IMR-90 (cell line): ENCODE measurements around the gene PRKD1. TPM values are rescaled to one million over a fixed set of nuclear protein-coding genes. Genes with fewer than 3 reads are reported as not detected.

ENCODE experiments used
- ATAC-seq: fragments of 200-7000 bp; cut with Tn5 transposase; 2 replicates; pipeline ENCODE4 v1.9.1; 2020; ENCODE audit warnings: low read depth, mild to moderate bottlenecking, moderate library complexity
- BruUV-seq: library from RNA; stranded (reverse); fragments of 400-500 nt; replicated peaks from 2 replicates; lab custom pipeline; 2021; lab: Mats Ljungman, UMichigan
- CTCF ChIA-PET: fragments of 300-600 bp; formaldehyde crosslinking; extraction: SDS; loops from one replicate; lab custom pipeline; 2021; ENCODE audit warnings: antibody characterized with exemption; lab: Yijun Ruan, JAX
- POLR2A ChIA-PET: fragments of 300-600 bp; sonication (Branson Sonifier 250); formaldehyde crosslinking; loops from one replicate; lab custom pipeline; 2022; ENCODE audit warnings: antibody characterized with exemption; ENCODE audit not compliant: unreplicated experiment; lab: Charles Lee
- DNase-seq: peaks from one replicate; pipeline ENCODE4 v3.0.0; 2013
- H2AFZ ChIP-seq: replicated peaks from 2 replicates; pipeline ENCODE3; 2013; ENCODE audit warnings: low read length, mild to moderate bottlenecking; ENCODE audit not compliant: poor library complexity
- H2AK5ac ChIP-seq: 2 replicates; pipeline ENCODE4 v1.6.1; 2013; ENCODE audit warnings: low read depth, low read length, inconsistent platforms
- H2AK9ac ChIP-seq: replicated peaks from 2 replicates; pipeline ENCODE3; 2013; ENCODE audit warnings: mild to moderate bottlenecking, low read depth, low read length, moderate library complexity; ENCODE audit not compliant: poor library complexity
- H2BK120ac ChIP-seq: 2 replicates; pipeline ENCODE4 v1.6.1; 2013; ENCODE audit warnings: low read depth, low read length, inconsistent platforms
- H2BK15ac ChIP-seq: 3 replicates; pipeline ENCODE4 v1.6.1; 2013; ENCODE audit warnings: low read depth, low read length, inconsistent platforms
- H2BK20ac ChIP-seq: 2 replicates; pipeline ENCODE4 v1.6.1; 2013; ENCODE audit warnings: low read depth, mild to moderate bottlenecking, inconsistent platforms, low read length, moderate library complexity
- H2BK5ac ChIP-seq: 2 replicates; pipeline ENCODE4 v1.6.1; 2013; ENCODE audit warnings: mild to moderate bottlenecking, low read depth, low read length, inconsistent platforms; ENCODE audit not compliant: poor library complexity, severe bottlenecking
- H3K14ac ChIP-seq: replicated peaks from 2 replicates; pipeline ENCODE4 v1.6.1; 2013; ENCODE audit warnings: low read depth, low read length, inconsistent platforms
- H3K18ac ChIP-seq: 2 replicates; pipeline ENCODE4 v1.6.1; 2013; ENCODE audit warnings: low read depth, low read length, control low read depth
- H3K23ac ChIP-seq: 2 replicates; pipeline ENCODE4 v1.6.1; 2013; ENCODE audit warnings: low read depth, low read length, inconsistent platforms
- H3K27ac ChIP-seq: 2 replicates; pipeline ENCODE4 v1.5.1; 2013; ENCODE audit warnings: mild to moderate bottlenecking, control low read depth, low read length; ENCODE audit not compliant: insufficient read depth
- H3K27me3 ChIP-seq: 2 replicates; pipeline ENCODE4 v1.6.1; 2013; ENCODE audit warnings: low read length; ENCODE audit not compliant: control insufficient read depth, insufficient read depth
- H3K36me3 ChIP-seq: 2 replicates; pipeline ENCODE4 v1.6.1; 2013; ENCODE audit warnings: low read length, mixed read lengths; ENCODE audit not compliant: control insufficient read depth, insufficient read depth
- H3K4ac ChIP-seq: 2 replicates; pipeline ENCODE4 v1.6.1; 2013; ENCODE audit warnings: low read depth, low read length, inconsistent platforms
- H3K4me1 ChIP-seq: 2 replicates; pipeline ENCODE4 v1.6.1; 2013; ENCODE audit warnings: low read length, mixed read lengths; ENCODE audit not compliant: control insufficient read depth, insufficient read depth
- H3K4me2 ChIP-seq: 2 replicates; pipeline ENCODE4 v1.6.1; 2013; ENCODE audit warnings: low read depth, mild to moderate bottlenecking, control low read depth, low read length, moderate library complexity
- H3K4me3 ChIP-seq: 2 replicates; pipeline ENCODE4 v1.5.1; 2013; ENCODE audit warnings: low read depth, mild to moderate bottlenecking, control low read depth, low read length, moderate library complexity; ENCODE audit not compliant: insufficient read depth
- H3K56ac ChIP-seq: 2 replicates; pipeline ENCODE4 v1.6.1; 2013; ENCODE audit warnings: low read length, inconsistent platforms; ENCODE audit not compliant: insufficient read depth; ENCODE audit errors: extremely low read depth
- H3K79me1 ChIP-seq, 2 experiments: 2 replicates each; pipeline ENCODE4 v1.6.1; 2013; ENCODE audit warnings: low read length in 2 of 2, inconsistent platforms in 1 of 2, low read depth in 1 of 2
- H3K9ac ChIP-seq: 2 replicates; pipeline ENCODE4 v1.6.1; 2013; ENCODE audit warnings: low read depth, low read length, control low read depth
- H3K9me1 ChIP-seq: 2 replicates; pipeline ENCODE4 v1.6.1; 2013; ENCODE audit warnings: low read length, inconsistent platforms; ENCODE audit not compliant: insufficient read depth
- H3K9me3 ChIP-seq: 2 replicates; pipeline ENCODE4 v1.6.1; 2013; ENCODE audit warnings: low read length; ENCODE audit not compliant: control insufficient read depth, insufficient read depth
- H4K20me1 ChIP-seq: 2 replicates; pipeline ENCODE4 v1.6.1; 2013; ENCODE audit warnings: low read length, inconsistent platforms; ENCODE audit not compliant: insufficient read depth
- H4K5ac ChIP-seq: 2 replicates; pipeline ENCODE4 v1.6.1; 2013; ENCODE audit warnings: mild to moderate bottlenecking, low read depth, low read length, control low read depth
- H4K8ac ChIP-seq, 2 experiments: 2 replicates each; pipeline ENCODE4 v1.6.1; 2013; ENCODE audit warnings: low read depth in 2 of 2, low read length in 2 of 2, control low read depth in 1 of 2, inconsistent platforms in 1 of 2
- H4K91ac ChIP-seq: 2 replicates; pipeline ENCODE4 v1.6.1; 2013; ENCODE audit warnings: low read depth, low read length, inconsistent platforms; ENCODE audit not compliant: insufficient read depth
- FOS ChIP-seq: fragments of 150-350 bp; IDR thresholded peaks from 2 replicates; pipeline ENCODE4 v1.6.1; 2016; ENCODE audit warnings: low read depth, low read length
- NFE2L2 ChIP-seq: fragments of 150-350 bp; IDR thresholded peaks from 2 replicates; pipeline ENCODE4 v1.6.1; 2016; ENCODE audit warnings: low read depth, mild to moderate bottlenecking, low read length
- WGBS, 2 experiments: methylation state at CpG; one replicate each; pipeline versions ENCODE4 v1.1.5 to v1.1.7; 2013; ENCODE audit warnings: missing lambda C conversion rate in 2 of 2; ENCODE audit not compliant: insufficient read length in 1 of 2; ENCODE audit errors: extremely low coverage in 2 of 2; 5-methylcytosine and 5-hydroxymethylcytosine counted together
- dilution Hi-C: fragments of 300-500 bp; cut with HindIII; formaldehyde crosslinking; loops from one replicate; pipeline ENCODE4 v1.14.3; 2018; ENCODE audit warnings: low sequenced_read_pairs; ENCODE audit not compliant: unreplicated experiment
- in situ Hi-C: fragments of 300-500 bp; cut with MboI; formaldehyde crosslinking; loops from 3 replicates; pipeline ENCODE4 v1.14.3; 2019; ENCODE audit warnings: low sequenced_read_pairs, inconsistent platforms, mixed read lengths
- intact Hi-C: fragments of 100-400 bp; cut with micrococcal nuclease; formaldehyde crosslinking; loops from 2 replicates; pipeline ENCODE4 v1.10.0; 2022
- polyA plus RNA-seq, 3 experiments: library from polyadenylated mRNA; depleted of rRNA; stranded (reverse); fragments of >200 nt; gene quantifications; 2 replicates each; pipeline ENCODE4 v1.2.3, GENCODE V29; 2012; ENCODE audit warnings: low replicate concordance in 1 of 3
- total RNA-seq: library from RNA; depleted of rRNA; stranded (reverse); fragments of >200 nt; gene quantifications from 2 replicates; pipeline ENCODE4 v1.2.3, GENCODE V29; 2012

Gene PRKD1
- total and polyA plus RNA-seq, 2 of the 4 experiments (the other 2 are of a cell fraction): 12.9 to 14.2 TPM

DNA sequence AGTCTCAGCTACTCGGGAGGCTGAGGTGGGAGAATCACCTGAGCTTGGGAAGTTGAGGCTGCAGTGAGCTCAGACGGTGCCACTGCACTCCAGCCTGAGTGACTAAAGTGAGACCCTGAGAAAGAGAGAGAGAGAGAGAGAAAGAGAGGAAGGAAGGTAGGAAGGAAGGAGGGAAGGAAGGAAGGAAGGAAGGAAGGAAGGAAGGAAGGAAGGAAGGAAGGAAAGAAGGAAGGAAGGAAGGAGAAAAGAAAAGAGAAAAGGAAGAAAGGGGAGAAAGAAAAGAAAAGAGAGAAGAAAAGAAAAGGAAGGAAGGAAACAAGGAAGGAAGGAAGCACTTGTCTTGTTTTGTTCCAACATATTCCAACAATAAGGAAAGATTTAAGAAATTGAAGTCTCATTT, 7.8 kb downstream of the PRKD1 start:
- intact Hi-C loops: loop anchor here (10.0 kb wide), 1 partner anchor 1165 kb away; no protein-coding TSS in a partner anchor
- CTCF ChIA-PET: interaction anchor here (0.7 kb wide), 1 partner anchor 383 kb away, joined by 3 read pairs; no protein-coding TSS in a partner anchor

More for the DNA sequence above, 7.8 kb downstream of the PRKD1 start:
- Histone ChIP-seq H2BK15ac (no peak overlapping the region), H3K4me1 (peaks cover 2% of the 10 kb centered on the region; the same call in 1 of the 2 replicates), H4K91ac (no peak overlapping the region), H2BK20ac (no peak overlapping the region), H3K79me1 (peaks cover 22 to 42% of the 10 kb centered on the region in 2 experiments), H3K4me2 (no peak overlapping the region), H3K9ac (no peak overlapping the region), H3K18ac (no peak overlapping the region), H3K56ac (no peak overlapping the region), H3K9me1 (peaks cover 5% of the 10 kb centered on the region; the same call in 1 of the 2 replicates), H2AK5ac (no peak overlapping the region), H2AK9ac (no peak overlapping the region), H4K20me1 (peaks cover 10% of the 10 kb centered on the region; the same call in 1 of the 2 replicates), H3K9me3 (no peaks in the 10 kb centered on the region), H4K5ac (no peak overlapping the region), H2BK120ac (no peak overlapping the region), H3K27me3 (no peaks in the 10 kb centered on the region), H2AFZ (no peak overlapping the region), H3K27ac (no peak overlapping the region), H3K36me3 (peaks cover 3% of the 10 kb centered on the region; the same call in 1 of the 2 replicates), H3K14ac (no peak overlapping the region), H3K4me3 (no peak overlapping the region), H3K23ac (no peak overlapping the region), H2BK5ac (no peak overlapping the region), H4K8ac (no peak overlapping the region), H3K4ac (no peak overlapping the region)
- POLR2A ChIA-PET: no interaction called here
- no peak for ATAC-seq
- TF ChIP-seq FOS: no peak
- TF ChIP-seq NFE2L2: no peak
- in situ Hi-C loops (loop anchor here (25.0 kb wide), 1 partner anchor 292 kb away; no protein-coding TSS in a partner anchor), dilution Hi-C loops (no loop called here)
- no TSS peak for BruUV-seq
- no CpG with 5 or more reads among the region's 2 CpGs for WGBS, 2 experiments
- DNase-seq: no peak
